Ishikawa (cell line): ENCODE data around the gene HHAT.

Source experiments
- EP300 ChIP-seq: IDR thresholded peaks from 2 replicates; pipeline ENCODE4 v1.6.1; 2012; ENCODE audit warnings: borderline replicate concordance
- NFIC ChIP-seq: IDR thresholded peaks from 2 replicates; pipeline ENCODE4 v1.6.1; 2012
- RAD21 ChIP-seq: IDR thresholded peaks from 2 replicates; pipeline ENCODE4 v1.6.1; 2012; ENCODE audit warnings: low read depth
- TAF1 ChIP-seq: IDR thresholded peaks from 2 replicates; pipeline ENCODE4 v1.6.1; 2012; ENCODE audit warnings: low read depth, mild to moderate bottlenecking
- TCF12 ChIP-seq: IDR thresholded peaks from 2 replicates; pipeline ENCODE4 v1.6.1; 2012; ENCODE audit warnings: low read depth
- TEAD4 ChIP-seq: IDR thresholded peaks from 2 replicates; pipeline ENCODE4 v1.6.1; 2012
- YY1 ChIP-seq: IDR thresholded peaks from 2 replicates; pipeline ENCODE4 v1.6.1; 2012; ENCODE audit warnings: low read depth
- ZBTB7A ChIP-seq: IDR thresholded peaks from 2 replicates; pipeline ENCODE4 v1.6.1; 2012; ENCODE audit warnings: low read depth
- TF ChIP-seq, protein P1 (sequence below): IDR thresholded peaks from 2 replicates; pipeline ENCODE4 v1.6.1; 2012; ENCODE audit warnings: low read depth, mild to moderate bottlenecking
- TF ChIP-seq, protein P2 (sequence below): IDR thresholded peaks from 2 replicates; pipeline ENCODE4 v1.6.1; 2012
- TF ChIP-seq, protein P3 (sequence below): IDR thresholded peaks from 2 replicates; pipeline ENCODE4 v1.6.1; 2012

DNA sequence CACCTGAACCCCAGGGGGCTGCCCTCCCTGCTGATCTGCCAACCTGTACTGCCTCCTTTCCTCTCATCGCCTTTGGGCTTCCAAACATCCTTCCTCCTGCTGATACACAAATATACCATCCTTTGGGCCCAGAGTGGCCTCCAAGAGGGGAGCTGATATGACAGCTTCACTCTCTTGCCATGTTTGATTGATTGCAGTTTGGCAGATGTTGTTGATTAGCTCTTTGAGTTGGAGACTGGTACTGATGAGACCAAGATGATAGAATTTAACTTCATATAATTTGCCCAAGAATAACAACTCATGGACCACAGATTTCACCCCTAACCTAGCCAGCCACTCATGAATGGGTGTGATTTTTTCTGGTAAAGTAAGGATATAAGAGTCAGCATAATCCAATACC, 227.8 kb downstream of the HHAT start:
- TF ChIP-seq YY1 (no peak), ZBTB7A (no peak), EP300 (no peak), TEAD4 (no peak), NFIC (no peak), TCF12 (no peak), TAF1 (no peak), RAD21 (no peak)
- TF ChIP-seq, protein P1, sequence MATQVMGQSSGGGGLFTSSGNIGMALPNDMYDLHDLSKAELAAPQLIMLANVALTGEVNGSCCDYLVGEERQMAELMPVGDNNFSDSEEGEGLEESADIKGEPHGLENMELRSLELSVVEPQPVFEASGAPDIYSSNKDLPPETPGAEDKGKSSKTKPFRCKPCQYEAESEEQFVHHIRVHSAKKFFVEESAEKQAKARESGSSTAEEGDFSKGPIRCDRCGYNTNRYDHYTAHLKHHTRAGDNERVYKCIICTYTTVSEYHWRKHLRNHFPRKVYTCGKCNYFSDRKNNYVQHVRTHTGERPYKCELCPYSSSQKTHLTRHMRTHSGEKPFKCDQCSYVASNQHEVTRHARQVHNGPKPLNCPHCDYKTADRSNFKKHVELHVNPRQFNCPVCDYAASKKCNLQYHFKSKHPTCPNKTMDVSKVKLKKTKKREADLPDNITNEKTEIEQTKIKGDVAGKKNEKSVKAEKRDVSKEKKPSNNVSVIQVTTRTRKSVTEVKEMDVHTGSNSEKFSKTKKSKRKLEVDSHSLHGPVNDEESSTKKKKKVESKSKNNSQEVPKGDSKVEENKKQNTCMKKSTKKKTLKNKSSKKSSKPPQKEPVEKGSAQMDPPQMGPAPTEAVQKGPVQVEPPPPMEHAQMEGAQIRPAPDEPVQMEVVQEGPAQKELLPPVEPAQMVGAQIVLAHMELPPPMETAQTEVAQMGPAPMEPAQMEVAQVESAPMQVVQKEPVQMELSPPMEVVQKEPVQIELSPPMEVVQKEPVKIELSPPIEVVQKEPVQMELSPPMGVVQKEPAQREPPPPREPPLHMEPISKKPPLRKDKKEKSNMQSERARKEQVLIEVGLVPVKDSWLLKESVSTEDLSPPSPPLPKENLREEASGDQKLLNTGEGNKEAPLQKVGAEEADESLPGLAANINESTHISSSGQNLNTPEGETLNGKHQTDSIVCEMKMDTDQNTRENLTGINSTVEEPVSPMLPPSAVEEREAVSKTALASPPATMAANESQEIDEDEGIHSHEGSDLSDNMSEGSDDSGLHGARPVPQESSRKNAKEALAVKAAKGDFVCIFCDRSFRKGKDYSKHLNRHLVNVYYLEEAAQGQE: no peak
- TF ChIP-seq, protein P2, sequence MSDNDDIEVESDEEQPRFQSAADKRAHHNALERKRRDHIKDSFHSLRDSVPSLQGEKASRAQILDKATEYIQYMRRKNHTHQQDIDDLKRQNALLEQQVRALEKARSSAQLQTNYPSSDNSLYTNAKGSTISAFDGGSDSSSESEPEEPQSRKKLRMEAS: no peak
- TF ChIP-seq, protein P3, sequence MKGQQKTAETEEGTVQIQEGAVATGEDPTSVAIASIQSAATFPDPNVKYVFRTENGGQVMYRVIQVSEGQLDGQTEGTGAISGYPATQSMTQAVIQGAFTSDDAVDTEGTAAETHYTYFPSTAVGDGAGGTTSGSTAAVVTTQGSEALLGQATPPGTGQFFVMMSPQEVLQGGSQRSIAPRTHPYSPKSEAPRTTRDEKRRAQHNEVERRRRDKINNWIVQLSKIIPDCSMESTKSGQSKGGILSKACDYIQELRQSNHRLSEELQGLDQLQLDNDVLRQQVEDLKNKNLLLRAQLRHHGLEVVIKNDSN: no peak
